GM19023 (cell line): ENCODE data around the gene GIGYF2.

Source experiments
- ATAC-seq: cut with Tn5 transposase; IDR thresholded peaks from one replicate; pipeline ENCODE4 v1.9.1; 2021; ENCODE audit warnings: mild to moderate bottlenecking, moderate library complexity; ENCODE audit not compliant: unreplicated experiment

GIGYF2 gene

GRCh38 chr2:232876161-232876977 is 179.2 kb downstream of the GIGYF2 start:
- ATAC-seq, result no peak

- ATAC-seq, result no peak
Observed at GRCh38 chr2:232876978-232877441, 179.9 kb downstream of the GIGYF2 start.

GRCh38 chr2:232877940-232878511 is 180.9 kb downstream of the GIGYF2 start:
- no peak for ATAC-seq

GRCh38 chr2:232878855-232879617 is 181.9 kb downstream of the GIGYF2 start:
- no peak for ATAC-seq

- ATAC-seq, result no peak
Observed at GRCh38 chr2:232879618-232880494, 182.7 kb downstream of the GIGYF2 start.

- ATAC-seq, result no peak
Observed at GRCh38 chr2:232880764-232881351, 183.7 kb downstream of the GIGYF2 start.

GRCh38 chr2:232882085-232882484 is 185.0 kb downstream of the GIGYF2 start:
- no peak for ATAC-seq

GRCh38 chr2:232882505-232883115 is 185.5 kb downstream of the GIGYF2 start:
- no peak for ATAC-seq

- no peak for ATAC-seq
Observed at GRCh38 chr2:232883116-232883721, 186.1 kb downstream of the GIGYF2 start.

- ATAC-seq, result no peak
Observed at GRCh38 chr2:232884001-232884421, 186.9 kb downstream of the GIGYF2 start.

GRCh38 chr2:232884549-232885263 is 187.6 kb downstream of the GIGYF2 start:
- no peak for ATAC-seq

- ATAC-seq, result no peak
Observed at GRCh38 chr2:232885264-232885961, 188.3 kb downstream of the GIGYF2 start.

GRCh38 chr2:232886176-232886575 is 189.0 kb downstream of the GIGYF2 start:
- no peak for ATAC-seq

- ATAC-seq, result no peak
Observed at GRCh38 chr2:232886632-232887031, 189.5 kb downstream of the GIGYF2 start.

- ATAC-seq, result no peak
Observed at GRCh38 chr2:232887171-232887850, 190.2 kb downstream of the GIGYF2 start.

GRCh38 chr2:232888099-232888836 is 191.1 kb downstream of the GIGYF2 start:
- ATAC-seq, result no peak
